NCI-H187 (cell line): ENCODE results near the gene GPR26.

Source experiments
- DNase-seq, 2 experiments: peaks; one replicate each; lab custom pipeline; 2025; lab: John Stamatoyannopoulos, UW

Gene GPR26

DNA sequence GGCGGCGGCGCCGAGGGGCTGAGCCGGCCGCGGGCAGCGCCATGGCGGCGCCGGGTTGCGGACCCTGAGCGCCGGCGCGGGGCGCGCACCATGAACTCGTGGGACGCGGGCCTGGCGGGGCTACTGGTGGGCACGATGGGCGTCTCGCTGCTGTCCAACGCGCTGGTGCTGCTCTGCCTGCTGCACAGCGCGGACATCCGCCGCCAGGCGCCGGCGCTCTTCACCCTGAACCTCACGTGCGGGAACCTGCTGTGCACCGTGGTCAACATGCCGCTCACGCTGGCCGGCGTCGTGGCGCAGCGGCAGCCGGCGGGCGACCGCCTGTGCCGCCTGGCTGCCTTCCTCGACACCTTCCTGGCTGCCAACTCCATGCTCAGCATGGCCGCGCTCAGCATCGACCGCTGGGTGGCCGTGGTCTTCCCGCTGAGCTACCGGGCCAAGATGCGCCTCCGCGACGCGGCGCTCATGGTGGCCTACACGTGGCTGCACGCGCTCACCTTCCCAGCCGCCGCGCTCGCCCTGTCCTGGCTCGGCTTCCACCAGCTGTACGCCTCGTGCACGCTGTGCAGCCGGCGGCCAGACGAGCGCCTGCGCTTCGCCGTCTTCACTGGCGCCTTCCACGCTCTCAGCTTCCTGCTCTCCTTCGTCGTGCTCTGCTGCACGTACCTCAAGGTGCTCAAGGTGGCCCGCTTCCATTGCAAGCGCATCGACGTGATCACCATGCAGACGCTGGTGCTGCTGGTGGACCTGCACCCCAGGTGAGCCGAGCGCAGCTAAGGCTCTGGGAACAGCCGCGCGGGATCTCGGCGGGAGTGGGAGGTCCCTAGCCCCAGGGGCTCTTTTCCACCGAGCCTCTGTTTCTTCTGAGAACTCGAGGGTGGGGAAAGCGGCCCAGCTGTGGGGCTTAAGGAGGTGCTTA is at the start of gene GPR26:
Gene GPR26, plus strand, starts transcription at position 38 of the 919 bp plus-strand sequence. Its CDS starts 53 bp downstream, at position 91.
- no peak for DNase-seq

GRCh38 chr10:123618224-123618623 is 47.9 kb upstream of the GPR26 start:
- DNase-seq: no peak

GRCh38 chr10:123619067-123619855 is 46.9 kb upstream of the GPR26 start:
- no peak for DNase-seq

GRCh38 chr10:123620621-123621020 is 45.5 kb upstream of the GPR26 start:
- DNase-seq: no peak

GRCh38 chr10:123621492-123621891 is 44.7 kb upstream of the GPR26 start:
- DNase-seq: no peak

- DNase-seq: no peak
Observed at GRCh38 chr10:123621916-123622315, 44.2 kb upstream of the GPR26 start.

DNA sequence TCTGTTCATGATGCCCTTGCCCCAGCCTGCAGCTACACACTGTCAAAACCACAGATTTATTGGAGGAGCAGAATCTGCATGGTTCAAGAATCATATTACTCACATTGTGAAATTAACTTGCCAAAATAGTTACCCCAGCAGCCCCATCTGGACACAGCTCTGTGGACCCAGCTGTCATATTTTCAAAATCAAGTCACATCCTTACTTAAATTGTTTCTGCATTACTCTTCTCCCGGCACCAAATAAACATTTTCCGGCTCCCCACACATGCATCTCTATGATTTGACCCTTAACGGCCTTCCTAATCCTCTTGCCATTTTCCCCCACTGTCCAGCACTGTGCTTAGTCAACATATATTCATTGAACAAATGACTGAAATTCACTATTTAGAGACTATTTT is 43.8 kb upstream of the GPR26 start:
- DNase-seq: no peak

DNA sequence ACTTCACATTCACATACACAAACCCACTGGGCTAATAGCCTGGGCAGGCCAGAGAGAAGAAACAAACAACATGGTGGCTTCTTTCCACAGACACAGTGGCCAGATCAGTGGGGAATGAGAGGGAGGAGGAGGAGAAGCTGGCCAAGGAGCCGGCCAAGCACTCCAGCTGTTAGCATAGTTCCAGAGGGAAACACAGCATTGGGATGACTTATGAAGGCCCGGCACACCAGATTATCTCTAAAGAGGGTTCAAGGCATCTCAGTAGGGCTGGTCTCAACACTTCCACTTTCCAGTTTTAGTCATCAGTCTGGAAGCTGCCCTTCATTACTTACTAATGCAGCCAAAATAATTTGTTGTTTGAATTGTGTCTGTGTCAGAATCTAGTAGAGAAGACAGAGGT is 42.1 kb upstream of the GPR26 start:
- no peak for DNase-seq

GRCh38 chr10:123633106-123633505 is 33.0 kb upstream of the GPR26 start:
- DNase-seq: no peak

GRCh38 chr10:123633636-123634035 is 32.5 kb upstream of the GPR26 start:
- DNase-seq: no peak

GRCh38 chr10:123634221-123634620 is 31.9 kb upstream of the GPR26 start:
- no peak for DNase-seq

DNA sequence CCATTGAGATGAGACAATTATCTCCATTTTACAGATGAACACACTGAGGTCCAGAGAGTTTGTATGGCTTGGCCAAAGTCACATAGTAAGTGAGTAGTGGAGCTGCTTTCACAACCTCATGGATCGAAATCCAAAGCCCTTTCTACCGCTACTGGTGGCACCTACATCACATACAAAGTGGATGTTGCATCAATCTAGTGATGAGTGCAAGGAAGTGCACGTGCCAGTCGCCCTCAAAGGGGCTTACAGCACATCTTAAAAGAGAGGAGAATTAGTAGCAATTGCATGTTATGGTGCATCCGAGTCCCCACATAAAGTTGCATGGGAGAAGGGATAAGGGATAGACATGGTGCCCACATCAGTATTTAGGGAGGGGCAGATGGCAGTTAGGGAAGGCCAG is 31.0 kb upstream of the GPR26 start:
- no peak for DNase-seq

DNA sequence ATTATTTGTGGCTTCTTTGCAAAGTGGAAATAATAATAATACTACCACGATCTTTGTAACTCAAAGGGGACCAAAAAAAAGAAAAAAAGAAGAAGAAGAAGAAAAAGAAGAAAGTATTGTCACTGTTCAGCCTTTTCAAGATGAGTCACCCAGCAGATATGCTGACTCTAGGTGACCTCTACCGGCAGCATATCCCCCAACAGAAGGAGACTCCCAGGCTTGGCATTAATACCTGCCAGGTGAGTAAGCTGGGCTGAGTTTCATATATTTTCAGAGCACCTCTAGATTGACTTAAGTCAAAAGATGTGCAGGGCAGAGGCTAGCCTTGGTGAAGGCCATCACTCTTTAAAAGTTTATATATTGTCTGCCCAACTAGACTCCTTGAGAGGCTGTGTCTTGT is 30.4 kb upstream of the GPR26 start:
- DNase-seq: no peak

GRCh38 chr10:123636598-123637325 is 29.4 kb upstream of the GPR26 start:
- no peak for DNase-seq

DNA sequence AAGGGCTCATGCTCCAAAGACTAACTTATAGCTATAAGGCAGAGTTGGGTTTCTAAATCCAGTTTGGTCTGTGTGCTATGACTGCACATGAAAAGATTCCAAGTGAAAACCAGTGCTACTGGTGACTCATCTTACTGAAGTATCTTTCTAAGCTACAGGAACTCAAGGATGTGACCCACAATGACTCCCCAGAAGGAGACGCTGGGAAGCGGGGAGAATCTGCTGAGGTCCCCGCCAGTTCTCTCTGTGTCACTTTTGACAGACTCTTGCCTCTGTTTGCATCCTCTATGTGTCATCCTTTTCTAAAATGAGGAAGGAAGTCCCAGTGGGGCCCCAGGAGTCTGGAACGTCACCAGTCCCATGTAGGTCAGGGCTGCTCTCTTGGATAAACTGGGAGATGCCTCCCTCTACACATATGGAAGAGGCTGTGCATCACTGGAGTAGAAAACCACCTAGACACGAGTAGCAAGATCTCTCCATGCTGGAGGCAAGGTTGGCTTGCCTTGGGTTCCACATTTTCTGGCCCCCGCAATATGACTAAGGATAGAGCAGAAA is 28.8 kb upstream of the GPR26 start:
- no peak for DNase-seq

- no peak for DNase-seq
Observed at GRCh38 chr10:123639131-123639530, 27.0 kb upstream of the GPR26 start.

DNA sequence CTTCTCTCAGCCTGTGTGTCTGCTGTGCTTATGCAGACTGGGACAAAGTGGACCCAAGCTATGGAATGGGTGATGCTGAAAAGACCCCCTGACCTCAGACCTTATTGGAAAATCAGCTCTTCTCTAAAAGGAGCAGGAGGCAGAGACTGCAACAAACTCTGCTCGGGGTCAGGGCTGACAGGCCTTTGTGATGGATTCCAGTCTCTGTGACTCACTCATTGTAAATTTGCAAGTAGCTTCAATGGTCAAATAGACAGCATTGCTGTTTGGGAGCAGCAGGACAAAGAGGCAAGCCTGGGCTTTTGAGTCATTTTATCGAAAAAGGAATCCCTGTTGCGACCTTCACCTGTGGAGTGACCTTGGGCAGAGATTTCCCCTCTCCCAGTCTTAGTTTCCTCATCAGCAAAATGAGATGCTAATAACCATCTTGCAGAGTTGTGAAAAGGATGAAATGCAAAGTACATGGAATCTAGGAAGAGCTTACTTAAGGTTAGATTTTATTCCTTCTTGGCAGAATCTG is 26.1 kb upstream of the GPR26 start:
- no peak for DNase-seq

DNA sequence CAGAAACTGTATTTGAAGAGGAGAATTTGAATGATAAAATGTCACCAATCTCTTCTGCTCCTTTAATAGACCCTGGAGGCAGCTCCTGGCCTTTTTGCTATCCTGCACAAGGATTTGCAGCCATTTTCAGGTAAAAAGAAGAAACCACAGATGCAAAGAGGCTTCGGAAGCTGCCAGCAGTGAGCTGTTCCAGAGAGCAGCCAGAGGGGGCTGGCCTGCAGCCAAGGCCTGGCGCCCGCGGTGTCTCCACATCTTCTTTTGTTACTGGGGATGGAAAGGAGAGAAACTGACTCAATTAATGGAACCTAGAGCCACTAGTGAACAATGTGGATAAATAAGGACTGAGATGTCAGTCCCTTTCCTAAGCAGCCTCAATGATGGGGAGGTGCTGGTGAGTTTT is 23.9 kb upstream of the GPR26 start:
- DNase-seq: no peak

- no peak for DNase-seq
Observed at GRCh38 chr10:123642697-123643096, 23.5 kb upstream of the GPR26 start.

- DNase-seq: no peak
Observed at GRCh38 chr10:123643315-123643714, 22.8 kb upstream of the GPR26 start.

GRCh38 chr10:123645016-123645415 is 21.1 kb upstream of the GPR26 start:
- DNase-seq: no peak

GRCh38 chr10:123645615-123646014 is 20.5 kb upstream of the GPR26 start:
- DNase-seq: no peak
